ENCODE data around the gene IFNGR1.
A peak's percentile ranks its signal among the peaks of the same experiment; 100 is the strongest.
"Not testable (repeated sequence)": the region's sequence is repeated elsewhere in the genome, so short reads cannot be mapped to it uniquely, and the experiment has no call there.

IFNGR1 gene

GRCh38 chr6:137236581-137237355, 17.6 kb upstream of the IFNGR1 start:
- no peak for DNase-seq

GRCh38 chr6:137235686-137236085, 16.5 kb upstream of the IFNGR1 start:
- no peak for DNase-seq

DNA sequence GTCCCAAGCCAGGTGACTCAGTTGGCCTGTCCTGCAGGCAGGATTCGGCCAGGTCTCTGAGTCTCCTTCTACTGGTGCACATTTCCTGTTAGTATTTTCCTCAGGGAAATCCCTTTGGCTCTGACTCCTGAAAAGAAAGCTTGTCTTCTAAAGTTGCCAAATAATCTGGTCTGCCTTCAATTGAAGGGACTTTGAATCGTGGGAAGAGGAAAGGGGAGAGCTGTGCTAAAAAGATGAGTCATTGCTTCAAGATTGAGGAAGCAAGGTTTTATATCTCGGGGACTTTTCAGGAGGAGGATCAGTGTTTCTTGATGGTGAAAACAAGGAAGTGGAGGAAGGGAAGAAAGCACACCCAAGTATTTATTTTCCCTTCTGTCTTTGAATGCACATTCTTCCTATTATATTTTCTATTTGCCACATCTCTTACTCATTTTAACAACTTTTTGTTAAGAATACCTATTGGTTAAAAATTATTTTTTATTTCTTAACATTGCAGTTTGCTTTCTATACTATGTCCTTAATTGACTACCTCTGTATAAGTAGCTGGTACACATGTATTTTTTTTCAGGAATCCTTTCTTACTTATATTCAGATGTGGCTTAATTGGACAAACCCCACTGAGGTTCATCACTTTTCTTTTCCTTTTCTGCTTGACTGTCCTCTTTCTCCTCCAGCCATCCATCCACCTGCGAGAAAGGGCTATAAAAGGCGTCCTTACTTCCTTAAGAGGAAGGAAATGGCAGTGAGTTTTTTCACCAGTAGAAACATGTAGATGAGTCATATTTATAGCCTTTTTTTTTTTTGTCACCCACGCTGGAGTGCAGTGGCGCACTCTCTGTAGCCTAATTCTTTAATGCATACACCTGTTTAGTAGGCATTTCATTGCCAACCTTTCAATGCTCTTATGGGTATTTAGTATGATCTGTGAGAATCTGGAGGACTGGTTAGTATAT, 15.0 kb upstream of the IFNGR1 start:
- peak in 1 of 58 donors; percentile 24 for DNase-seq

DNA sequence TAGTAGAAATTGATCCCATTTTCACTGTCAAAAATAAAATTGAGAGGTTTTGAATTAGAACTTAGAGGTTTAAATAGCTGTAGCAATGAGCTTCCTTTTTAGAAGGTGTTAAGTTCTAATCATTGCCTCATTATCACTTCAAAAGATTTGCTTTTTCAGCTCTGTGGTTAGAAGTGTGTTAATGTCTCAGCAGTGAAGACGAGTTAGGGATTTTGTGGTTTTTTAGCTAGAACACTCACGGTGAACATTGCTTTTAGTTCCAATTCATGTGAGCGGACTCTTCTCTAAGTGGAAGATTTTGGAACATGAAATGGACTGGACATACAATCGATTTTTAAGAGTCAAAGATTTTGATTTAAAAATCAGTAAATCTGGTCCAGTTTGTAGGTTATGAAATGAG, 12.7 kb upstream of the IFNGR1 start:
- no peak for DNase-seq

GRCh38 chr6:137230956-137231555, 11.9 kb upstream of the IFNGR1 start:
- DNase-seq: no peak

DNA sequence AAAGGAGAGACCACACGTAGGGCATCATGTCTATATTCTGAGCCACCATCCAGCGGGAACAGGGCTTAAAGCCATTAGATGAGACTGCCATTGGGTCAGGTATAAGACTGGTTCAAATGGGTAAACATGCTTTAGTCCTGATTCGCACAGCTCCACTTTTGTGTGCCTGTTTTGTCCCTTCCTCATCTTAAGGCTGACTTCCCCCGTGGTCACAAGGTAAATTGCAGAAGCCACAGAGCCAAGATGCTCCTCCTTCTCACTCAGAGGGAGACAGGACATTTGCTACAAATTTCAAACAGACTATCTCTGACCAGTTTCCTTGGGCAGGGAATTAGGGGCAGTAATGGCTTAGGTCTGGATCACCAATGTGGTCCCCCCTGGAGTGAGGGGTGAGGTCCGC, 11.4 kb upstream of the IFNGR1 start:
- peak in 1 of 58 donors; percentile 7 for DNase-seq

- no peak for DNase-seq
These were observed 10.0 kb upstream of the IFNGR1 start for GRCh38 chr6:137229075-137229759.

- no peak for DNase-seq
These were observed 8.7 kb upstream of the IFNGR1 start for GRCh38 chr6:137227871-137228302.

DNA sequence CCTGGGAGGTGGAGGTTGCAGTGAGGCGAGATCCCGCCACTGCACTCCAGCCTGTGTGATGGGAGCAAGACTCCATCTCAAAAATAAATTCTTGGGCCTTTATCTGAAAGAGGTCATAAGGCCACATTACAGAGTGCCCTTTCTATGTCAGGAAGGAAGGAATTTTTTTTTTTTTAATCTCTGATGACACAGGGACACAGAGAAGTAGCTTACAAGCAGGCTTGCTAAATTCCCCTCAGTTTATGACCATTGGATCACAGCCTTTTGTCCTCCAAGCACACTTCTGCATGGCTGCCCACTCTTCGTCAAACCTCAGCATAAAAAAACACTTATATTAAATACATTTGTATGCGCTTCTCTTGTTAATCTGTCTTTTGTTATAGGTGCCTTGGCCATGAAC, 7.5 kb upstream of the IFNGR1 start:
- DNase-seq: no peak

DNA sequence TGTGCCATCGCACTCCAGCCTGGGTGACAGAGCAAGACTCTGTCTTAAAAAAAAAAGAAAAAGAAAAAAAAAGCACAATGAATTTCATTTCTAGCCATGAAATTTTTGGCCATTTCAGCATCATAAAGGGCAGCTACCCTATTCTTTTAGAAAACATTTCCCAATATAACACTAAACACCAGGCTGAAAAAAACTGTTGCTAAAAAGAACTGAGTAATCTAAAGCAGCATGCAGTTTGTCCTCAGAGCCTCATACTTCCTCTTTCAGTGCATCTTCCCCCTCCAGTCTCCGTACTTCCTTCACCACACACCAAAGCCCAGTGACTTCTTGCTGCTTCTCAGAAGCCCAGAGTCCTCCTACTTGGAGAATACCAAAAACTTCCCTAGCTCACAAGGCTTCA, 5.6 kb upstream of the IFNGR1 start:
- peak in 5 of 58 donors; percentile 12 to 53 (median 19) for DNase-seq

DNA sequence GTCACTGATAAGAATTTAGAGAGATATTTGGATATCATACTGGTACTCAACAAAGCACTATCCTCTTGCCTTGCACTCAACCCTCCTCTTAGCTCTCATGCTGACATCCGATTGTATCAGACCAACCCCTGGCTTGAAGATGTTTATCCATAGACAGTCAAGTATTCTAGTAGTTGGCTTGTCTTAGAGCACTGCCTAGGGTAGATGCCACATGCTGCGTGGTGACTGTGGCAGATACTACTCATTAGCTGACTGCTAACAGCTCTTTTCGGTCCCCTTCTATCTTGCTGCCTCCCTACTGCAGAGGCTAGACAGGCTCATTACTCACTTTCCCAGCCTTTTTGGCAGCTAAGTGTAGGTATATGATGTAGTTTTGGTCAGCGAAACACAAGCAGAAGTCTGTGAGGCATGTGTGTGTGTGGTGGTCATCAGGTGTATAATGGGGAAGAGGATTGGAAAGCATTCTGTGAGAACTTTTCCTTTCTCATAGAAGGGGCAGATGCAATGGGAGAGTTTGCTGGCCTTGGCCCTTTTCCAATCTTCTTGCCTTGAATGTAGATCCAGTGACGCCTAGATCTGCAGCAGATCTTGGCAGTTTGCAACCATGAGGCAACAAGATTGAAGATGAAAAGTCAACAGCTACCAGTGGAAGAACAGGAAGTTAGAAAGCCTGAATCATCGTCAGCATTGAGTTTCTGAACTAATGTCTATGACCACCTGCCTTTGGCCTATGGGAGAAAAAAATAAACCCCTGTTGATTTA, 4.4 kb upstream of the IFNGR1 start:
- DNase-seq: peak in 1 of 58 donors; percentile 5

DNA sequence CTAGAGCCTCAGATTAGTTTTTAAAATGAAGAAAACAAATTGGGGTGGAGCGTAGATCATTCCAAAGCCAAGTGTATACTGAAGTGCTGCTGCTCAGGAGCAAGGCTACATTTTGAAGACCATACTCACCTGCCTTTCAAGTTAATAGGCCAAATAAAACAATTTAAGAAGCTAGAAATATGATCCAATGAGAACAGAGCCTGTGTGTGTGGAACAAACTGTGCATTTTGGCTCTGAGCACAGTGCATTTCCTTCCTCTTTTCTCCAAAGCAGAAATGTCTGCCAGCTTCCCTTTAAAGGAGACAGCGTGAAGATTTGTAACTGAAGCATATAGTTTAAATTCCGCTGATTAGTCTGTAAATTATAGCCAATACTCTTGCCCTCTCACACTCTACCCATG, 3.2 kb upstream of the IFNGR1 start:
- peak in 1 of 58 donors; percentile 14 for DNase-seq

- DNase-seq: no peak
These were observed 573 bp upstream of the IFNGR1 start for GRCh38 chr6:137219664-137220252.

DNA sequence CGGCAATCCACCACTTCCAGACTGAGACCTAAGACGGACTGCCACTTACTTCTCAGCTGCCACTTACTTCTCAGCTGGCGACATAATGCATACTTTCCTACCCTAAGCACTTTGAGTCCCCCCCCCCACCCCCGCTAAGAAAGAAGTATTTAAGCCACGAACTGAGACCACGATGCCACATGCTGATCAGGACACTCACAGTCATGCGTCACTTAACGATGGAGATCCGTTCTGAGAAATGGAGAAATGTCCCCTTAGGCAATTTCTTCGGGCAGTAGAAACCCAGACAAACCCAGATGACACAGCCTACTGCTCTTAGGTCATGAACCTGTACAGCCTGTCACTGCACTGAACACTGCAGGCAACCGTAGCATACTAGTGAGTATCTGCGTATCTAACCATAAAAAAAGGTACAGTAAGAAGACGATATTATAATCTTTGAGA, 690 bp downstream of the IFNGR1 start:
- peak in 8 of 58 donors; percentile 26 to 63 (median 50) for DNase-seq

DNA sequence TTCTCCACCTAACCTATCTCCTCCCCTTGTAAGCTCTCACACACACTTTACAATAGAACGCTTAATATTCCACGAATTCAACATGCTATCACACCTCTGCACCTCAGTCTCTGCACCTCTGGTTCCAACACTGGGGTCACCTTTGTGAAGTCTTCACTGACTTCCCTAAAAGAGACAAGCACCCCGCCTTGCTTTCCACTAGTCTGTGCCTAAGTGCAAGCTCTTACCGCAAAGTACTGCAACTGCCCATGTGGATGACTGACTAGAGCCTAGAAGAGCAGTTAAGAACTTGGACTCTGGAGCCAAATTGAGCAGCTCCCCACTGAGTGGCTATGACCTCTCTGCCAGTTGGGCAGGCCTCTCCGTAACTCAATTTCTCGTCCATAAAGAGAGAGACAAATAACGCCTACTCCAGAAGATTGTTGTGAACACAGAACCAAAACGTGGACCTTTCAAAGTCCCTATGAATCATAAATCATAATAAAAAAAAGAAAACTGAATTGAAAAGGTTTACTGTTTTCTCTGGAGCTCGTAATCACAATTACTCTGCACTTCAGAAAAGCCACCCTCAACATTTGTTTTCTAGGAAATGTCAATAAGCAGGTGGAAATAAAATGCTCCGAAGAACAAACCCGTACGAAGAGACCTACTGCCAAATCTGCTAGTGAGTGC, 1.2 kb downstream of the IFNGR1 start:
- peak in 2 of 58 donors; percentile 15 to 41 for DNase-seq

DNA sequence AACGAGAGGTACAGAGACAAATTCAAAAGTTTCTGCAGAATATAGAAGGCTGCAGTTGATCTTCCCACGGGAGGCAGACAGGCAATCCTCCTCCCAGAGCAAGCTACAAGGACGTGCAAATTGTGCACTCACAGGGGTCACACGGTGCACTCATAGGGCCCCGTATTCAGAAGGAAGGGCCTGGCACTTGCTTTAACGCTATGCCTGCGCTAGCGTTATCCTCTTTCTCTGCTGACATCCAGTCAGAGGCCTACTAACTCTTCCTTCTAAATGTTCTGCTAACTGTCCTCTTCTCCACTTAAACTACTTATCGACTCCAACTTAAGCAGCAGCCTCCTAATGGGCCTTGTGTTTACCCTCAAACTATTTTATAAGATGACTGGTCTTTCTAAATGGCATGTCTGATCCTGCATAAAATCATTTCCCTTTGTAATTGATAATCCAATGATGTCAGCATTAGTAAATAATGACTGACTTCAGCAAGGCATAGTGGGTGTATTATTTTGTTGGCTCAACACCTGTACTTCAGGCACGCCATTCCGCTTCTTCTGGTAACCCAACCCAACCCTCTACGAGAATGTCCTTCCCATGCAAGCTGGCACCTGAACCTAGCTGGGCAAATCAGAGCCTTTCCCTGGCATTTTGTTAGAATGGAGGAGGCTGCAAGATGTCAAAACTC, 2.2 kb downstream of the IFNGR1 start:
- no peak for DNase-seq

GRCh38 chr6:137216106-137216505, 3.1 kb downstream of the IFNGR1 start:
- no peak for DNase-seq

GRCh38 chr6:137215630-137216029, 3.6 kb downstream of the IFNGR1 start:
- not testable (repeated sequence) for DNase-seq

- no peak for DNase-seq
These were observed 4.3 kb downstream of the IFNGR1 start for GRCh38 chr6:137214931-137215330.
